Lower leg skin (tissue), 3 donors: Measurements from ENCODE around the gene FAM193A.

Experiments
- CTCF ChIP-seq, 3 donors: fragments of 450-650 bp; IDR thresholded peaks; one replicate each; pipeline ENCODE4 v1.5.1; 2016; ENCODE audit warnings: antibody characterized with exemption in 3 of 3, mild to moderate bottlenecking in 3 of 3, moderate library complexity in 2 of 3
- POLR2A ChIP-seq, 2 donors: fragments of 450-650 bp; IDR thresholded peaks; one replicate each; pipeline ENCODE4 v1.6.1; 2016 to 2017; ENCODE audit warnings: antibody characterized with exemption in 2 of 2, mild to moderate bottlenecking in 1 of 2, moderate library complexity in 1 of 2

GRCh38 chr4:2753436-2753835, 217.0 kb downstream of the FAM193A start:
- TF ChIP-seq CTCF (IDR thresholded peaks at IDR 0.05) (no peak), POLR2A (IDR thresholded peaks at IDR 0.05) (no peak)
